HG03558 (cell line): ENCODE results near the gene LUC7L.
"Not testable (repeated sequence)": the region's sequence is repeated elsewhere in the genome, so short reads cannot be mapped to it uniquely, and the experiment has no call there.

Experiments used
- ATAC-seq: cut with Tn5 transposase; IDR thresholded peaks from one replicate; pipeline ENCODE4 v1.9.1; 2021; ENCODE audit warnings: moderate number of reproducible peaks; ENCODE audit not compliant: unreplicated experiment; ENCODE audit errors: extremely low read depth

Gene LUC7L

GRCh38 chr16:167122-167690 is 62.0 kb downstream of the LUC7L start:
- ATAC-seq, result no peak

- no peak for ATAC-seq
Measured at GRCh38 chr16:166375-167121, 62.7 kb downstream of the LUC7L start.

- no peak for ATAC-seq
Measured at GRCh38 chr16:165539-166374, 63.5 kb downstream of the LUC7L start, which contains the start of gene HBM. Gene HBM (plus strand): TSS chr16:165978. CDS start chr16:165998, 20 bp downstream.

GRCh38 chr16:164827-165538 is 64.3 kb downstream of the LUC7L start:
- no peak for ATAC-seq

GRCh38 chr16:164134-164823 is 65.0 kb downstream of the LUC7L start:
- ATAC-seq, result not testable (repeated sequence)

- not testable (repeated sequence) for ATAC-seq
Measured at GRCh38 chr16:163696-164095, 65.6 kb downstream of the LUC7L start.

- ATAC-seq, result not testable (repeated sequence)
Measured at GRCh38 chr16:163139-163538, 66.1 kb downstream of the LUC7L start.

- no peak for ATAC-seq
Measured at GRCh38 chr16:162271-162991, 66.8 kb downstream of the LUC7L start.

GRCh38 chr16:160691-161190 is 68.5 kb downstream of the LUC7L start:
- ATAC-seq, result no peak

GRCh38 chr16:160242-160641 is 69.0 kb downstream of the LUC7L start:
- not testable (repeated sequence) for ATAC-seq

- ATAC-seq, result no peak
Measured at GRCh38 chr16:159136-159849, 70.0 kb downstream of the LUC7L start.

- no peak for ATAC-seq
Measured at GRCh38 chr16:155031-155398, 74.2 kb downstream of the LUC7L start.

GRCh38 chr16:154217-155030 is 74.8 kb downstream of the LUC7L start:
- no peak for ATAC-seq

GRCh38 chr16:153550-154216 is 75.6 kb downstream of the LUC7L start:
- not testable (repeated sequence) for ATAC-seq

- ATAC-seq, result not testable (repeated sequence)
Measured at GRCh38 chr16:153129-153521, 76.1 kb downstream of the LUC7L start.

- no peak for ATAC-seq
Measured at GRCh38 chr16:152141-153128, 76.8 kb downstream of the LUC7L start, which contains the start of gene HBZ. Gene HBZ (plus strand): TSS chr16:152644. CDS start chr16:152910, 266 bp downstream.
